22Rv1 (cell line): ENCODE data around the gene DGCR6L.
"Not testable (repeated sequence)": the region's sequence is repeated elsewhere in the genome, so short reads cannot be mapped to it uniquely, and the experiment has no call there.

ENCODE experiments used
- H3K27ac ChIP-seq: fragments of 450-650 bp; 2 replicates; pipeline ENCODE4 v1.5.1; 2017
- ZFX ChIP-seq: fragments of 450-650 bp; IDR thresholded peaks from 2 replicates; pipeline ENCODE4 v1.6.1; 2017; ENCODE audit warnings: antibody characterized with exemption, borderline replicate concordance
- TF ChIP-seq, protein P1 (sequence below): fragments of 450-650 bp; IDR thresholded peaks from 2 replicates; pipeline ENCODE4 v1.5.1; 2017; ENCODE audit warnings: mild to moderate bottlenecking

The DGCR6L gene

GRCh38 chr22:20308806-20309650 lies 10.8 kb downstream of the DGCR6L start:
- not testable (repeated sequence) for H3K27ac ChIP-seq

GRCh38 chr22:20307448-20308447 lies 12.1 kb downstream of the DGCR6L start:
- H3K27ac ChIP-seq, result not testable (repeated sequence)

DNA sequence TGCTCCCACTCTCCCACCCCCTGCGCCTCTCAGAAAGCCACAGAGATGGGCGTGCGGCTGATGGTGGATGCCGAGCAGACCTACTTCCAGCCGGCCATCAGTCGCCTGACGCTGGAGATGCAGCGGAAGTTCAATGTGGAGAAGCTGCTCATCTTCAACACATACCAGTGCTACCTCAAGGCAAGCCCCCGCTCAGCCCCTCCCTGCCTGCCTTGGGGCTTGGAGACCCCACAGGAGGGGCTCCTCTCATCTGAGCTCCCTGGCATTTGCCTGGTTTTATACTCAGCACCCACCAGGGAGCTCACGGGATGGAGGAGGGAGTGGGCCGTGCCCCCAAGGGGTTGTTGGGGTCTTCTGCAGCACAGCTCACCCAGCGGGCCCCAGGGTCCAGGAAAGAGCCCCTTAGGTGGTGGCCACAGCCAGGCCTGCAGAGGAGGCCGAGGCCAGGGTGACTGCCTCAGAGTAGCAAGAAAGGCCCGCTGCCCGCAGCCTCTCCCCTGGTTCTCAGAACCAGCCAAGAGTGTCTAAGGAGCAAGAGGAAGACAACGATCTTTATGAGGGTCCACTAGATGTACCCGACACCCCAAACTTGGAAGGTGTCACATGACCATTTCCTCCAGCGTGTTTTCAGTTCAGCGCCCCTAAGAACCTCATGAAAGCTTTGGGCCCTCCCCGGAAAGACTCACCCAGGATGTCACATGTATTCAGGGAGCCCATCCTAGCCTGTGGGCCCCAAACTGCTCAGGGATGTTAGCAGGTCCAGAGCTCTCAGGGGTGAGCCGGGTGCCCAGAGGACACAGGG lies 13.0 kb downstream of the DGCR6L start:
- not testable (repeated sequence) for H3K27ac ChIP-seq

DNA sequence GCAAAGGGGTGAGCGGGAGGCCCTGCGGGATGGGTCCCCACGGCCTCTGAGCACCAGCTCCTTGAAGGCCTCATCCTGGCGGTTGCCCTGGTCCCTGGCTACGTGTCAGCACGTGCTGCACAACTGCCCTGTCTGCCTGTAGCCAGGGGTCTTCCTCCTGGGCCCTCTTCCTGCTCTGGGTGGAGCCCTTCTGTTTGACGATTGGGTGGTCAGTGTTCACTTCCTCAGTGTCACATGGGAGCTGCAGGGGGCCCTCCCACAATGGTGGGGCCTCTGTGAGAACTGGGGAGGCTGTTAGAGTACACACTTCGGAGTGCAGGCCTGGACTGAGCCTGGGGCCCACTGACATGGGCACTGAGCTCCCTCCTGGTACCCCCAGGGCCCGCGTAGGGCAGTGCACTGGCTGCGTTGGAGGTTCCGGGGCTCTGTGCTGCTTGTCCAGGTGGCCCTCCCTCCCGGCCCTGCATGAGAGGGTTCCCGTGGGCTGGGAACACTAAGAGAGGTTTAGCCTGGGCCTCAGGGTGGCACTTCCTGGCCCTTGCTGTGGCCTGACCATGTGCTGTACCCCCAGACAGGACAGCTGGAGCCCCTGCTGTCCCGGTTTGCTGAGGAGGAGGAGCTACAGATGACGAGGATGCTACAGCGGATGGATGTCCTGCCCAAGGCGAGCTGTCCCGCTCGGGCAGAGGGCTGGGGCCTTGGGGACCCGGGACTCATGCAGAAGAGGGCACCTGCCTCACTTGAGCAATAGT lies 13.8 kb downstream of the DGCR6L start:
- no peak for TF ChIP-seq ZFX
- TF ChIP-seq, protein P1, sequence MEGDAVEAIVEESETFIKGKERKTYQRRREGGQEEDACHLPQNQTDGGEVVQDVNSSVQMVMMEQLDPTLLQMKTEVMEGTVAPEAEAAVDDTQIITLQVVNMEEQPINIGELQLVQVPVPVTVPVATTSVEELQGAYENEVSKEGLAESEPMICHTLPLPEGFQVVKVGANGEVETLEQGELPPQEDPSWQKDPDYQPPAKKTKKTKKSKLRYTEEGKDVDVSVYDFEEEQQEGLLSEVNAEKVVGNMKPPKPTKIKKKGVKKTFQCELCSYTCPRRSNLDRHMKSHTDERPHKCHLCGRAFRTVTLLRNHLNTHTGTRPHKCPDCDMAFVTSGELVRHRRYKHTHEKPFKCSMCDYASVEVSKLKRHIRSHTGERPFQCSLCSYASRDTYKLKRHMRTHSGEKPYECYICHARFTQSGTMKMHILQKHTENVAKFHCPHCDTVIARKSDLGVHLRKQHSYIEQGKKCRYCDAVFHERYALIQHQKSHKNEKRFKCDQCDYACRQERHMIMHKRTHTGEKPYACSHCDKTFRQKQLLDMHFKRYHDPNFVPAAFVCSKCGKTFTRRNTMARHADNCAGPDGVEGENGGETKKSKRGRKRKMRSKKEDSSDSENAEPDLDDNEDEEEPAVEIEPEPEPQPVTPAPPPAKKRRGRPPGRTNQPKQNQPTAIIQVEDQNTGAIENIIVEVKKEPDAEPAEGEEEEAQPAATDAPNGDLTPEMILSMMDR, result no peak
- no peak overlapping the region for H3K27ac ChIP-seq

GRCh38 chr22:20305230-20305893 lies 14.5 kb downstream of the DGCR6L start:
- H3K27ac ChIP-seq, result not testable (repeated sequence)

DNA sequence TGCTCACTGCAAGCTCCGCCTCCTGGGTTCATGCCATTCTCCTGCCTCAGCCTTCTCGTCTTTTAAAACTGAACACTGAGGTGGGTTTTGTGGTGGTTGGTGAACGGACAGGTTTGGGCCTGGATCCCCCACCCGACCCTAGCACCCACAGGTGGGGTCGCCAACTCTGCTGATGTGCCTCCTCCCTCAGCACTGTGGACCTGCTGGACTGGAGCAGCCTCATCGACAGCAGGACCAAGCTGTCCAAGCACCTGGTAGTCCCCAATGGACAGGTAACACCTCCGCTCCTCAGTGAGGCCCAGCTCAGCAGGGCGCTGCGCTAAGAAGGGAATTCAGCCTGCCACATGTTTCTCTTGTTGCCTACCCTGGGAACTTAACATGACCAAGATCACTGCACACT lies 15.2 kb downstream of the DGCR6L start:
- H3K27ac ChIP-seq, result no peak overlapping the region
- TF ChIP-seq ZFX, result no peak
- TF ChIP-seq, protein P1, result no peak

DNA sequence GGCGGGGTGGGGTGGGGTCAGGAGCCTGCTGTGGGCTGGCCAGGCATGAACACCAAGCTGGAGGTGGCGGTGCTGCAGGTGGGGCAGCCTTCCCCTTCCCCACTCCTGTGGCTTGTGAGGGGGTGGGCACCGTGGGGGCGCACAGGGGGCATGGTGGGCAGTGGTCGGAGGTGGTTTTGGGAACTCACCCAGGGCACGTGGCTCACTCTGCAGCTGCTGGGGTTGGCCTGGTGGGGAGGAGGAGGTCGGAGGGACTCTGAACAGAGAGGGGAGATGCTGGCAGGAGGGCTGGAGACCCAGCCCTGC lies 16.7 kb downstream of the DGCR6L start:
- not testable (repeated sequence) for H3K27ac ChIP-seq

DNA sequence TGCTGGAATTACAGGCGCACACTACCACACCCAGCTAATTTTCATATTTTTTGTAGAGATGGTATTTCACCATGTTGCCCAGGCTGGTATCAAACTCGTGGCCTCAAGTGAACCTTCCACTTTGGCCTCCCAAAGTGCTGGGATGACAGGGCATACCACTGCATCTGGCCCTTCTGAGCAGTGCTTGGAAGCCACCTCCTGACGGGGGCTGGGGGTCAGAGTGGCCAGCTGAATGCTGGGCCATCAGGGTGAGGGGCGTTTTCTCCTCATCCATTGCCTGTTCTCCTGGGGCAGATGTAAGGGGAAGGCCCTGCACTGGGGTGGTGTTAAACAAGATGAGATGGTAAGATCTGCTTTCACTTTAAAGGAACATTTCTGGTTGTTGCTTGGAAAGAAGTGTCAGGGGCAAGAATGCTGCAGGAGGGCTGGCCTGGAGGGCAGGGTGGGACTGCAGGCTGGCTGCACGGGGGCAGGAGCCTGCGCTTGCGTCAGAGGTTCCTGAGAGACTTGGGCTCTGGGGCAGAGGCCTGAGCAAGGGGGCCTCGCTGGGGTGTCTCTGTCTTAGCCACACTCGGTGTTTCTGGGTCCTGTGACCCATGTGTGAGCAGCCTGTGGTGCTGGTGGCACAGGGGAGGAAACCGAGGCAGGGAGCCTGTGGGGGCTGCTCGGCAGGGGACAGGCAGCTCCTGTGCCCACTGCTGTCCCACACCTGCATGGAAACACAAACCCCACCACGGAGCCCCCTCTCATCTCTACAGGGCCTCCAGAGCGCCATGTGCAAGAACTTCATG lies 17.2 kb downstream of the DGCR6L start:
- no peak overlapping the region for H3K27ac ChIP-seq
- no peak for TF ChIP-seq ZFX
- TF ChIP-seq, protein P1, result no peak

GRCh38 chr22:20299746-20300136 lies 20.1 kb downstream of the DGCR6L start:
- H3K27ac ChIP-seq, result peak overlapping the region; percentile 36; the same call in 1 of the 2 replicates
- TF ChIP-seq, protein P1, result peak; percentile 18; the same call in 1 of the 2 replicates
- TF ChIP-seq ZFX, result no peak
